Measurements from ENCODE around the gene JARID2.

The JARID2 gene

GRCh38 chr6:15382712-15383111 lies 136.8 kb downstream of the JARID2 start:
- no peak for DNase-seq

GRCh38 chr6:15384901-15385300 lies 139.0 kb downstream of the JARID2 start:
- no peak for DNase-seq

- no peak for DNase-seq
These were observed 139.7 kb downstream of the JARID2 start for GRCh38 chr6:15385521-15385920.

- DNase-seq = peak; percentile 36
These were observed 140.4 kb downstream of the JARID2 start for GRCh38 chr6:15386110-15386755.

GRCh38 chr6:15386756-15387112 lies 140.9 kb downstream of the JARID2 start:
- no peak for DNase-seq

- peak; percentile 40 for DNase-seq
These were observed 141.2 kb downstream of the JARID2 start for GRCh38 chr6:15387118-15387517.

GRCh38 chr6:15389084-15389764 lies 143.4 kb downstream of the JARID2 start:
- no peak for DNase-seq

- DNase-seq = peak; percentile 83
These were observed 144.2 kb downstream of the JARID2 start for GRCh38 chr6:15389765-15390723.

- DNase-seq = no peak
These were observed 145.6 kb downstream of the JARID2 start for GRCh38 chr6:15391500-15391899.

GRCh38 chr6:15392182-15392581 lies 146.3 kb downstream of the JARID2 start:
- no peak for DNase-seq

GRCh38 chr6:15393605-15394004 lies 147.7 kb downstream of the JARID2 start:
- DNase-seq = no peak

GRCh38 chr6:15395087-15395486 lies 149.2 kb downstream of the JARID2 start:
- no peak for DNase-seq

- no peak for DNase-seq
These were observed 150.9 kb downstream of the JARID2 start for GRCh38 chr6:15396808-15397207.

GRCh38 chr6:15398633-15399275 lies 152.9 kb downstream of the JARID2 start:
- DNase-seq = peak; percentile 66

- peak; percentile 85 for DNase-seq
These were observed 154.0 kb downstream of the JARID2 start for GRCh38 chr6:15399641-15400470.

- peak; percentile 77 for DNase-seq
These were observed 154.7 kb downstream of the JARID2 start for GRCh38 chr6:15400572-15401004.

GRCh38 chr6:15401120-15401519 lies 155.3 kb downstream of the JARID2 start:
- DNase-seq = no peak

GRCh38 chr6:15401769-15402250 lies 155.9 kb downstream of the JARID2 start:
- no peak for DNase-seq

- DNase-seq = no peak
These were observed 156.7 kb downstream of the JARID2 start for GRCh38 chr6:15402406-15403045.

GRCh38 chr6:15403094-15403755 lies 157.4 kb downstream of the JARID2 start:
- no peak for DNase-seq

GRCh38 chr6:15404685-15404980 lies 158.8 kb downstream of the JARID2 start:
- DNase-seq = no peak

All from hematopoietic multipotent progenitor cell treated with erythropoietin and hydrocortisone succinate and interleukin-3 and kit ligand, for 6 days (in vitro differentiated cells).